Neural progenitor cell (in vitro differentiated cells): Measurements from ENCODE around the gene MPV17L2.

Source experiments
- CTCF ChIP-seq: fragments of 200-600 bp; sonication (generic); IDR thresholded peaks from 2 replicates; pipeline ENCODE4 v1.5.1; 2017; ENCODE audit warnings: antibody characterized with exemption, mild to moderate bottlenecking
- EZH2 ChIP-seq: fragments of 200-600 bp; sonication (generic); IDR thresholded peaks from 2 replicates; pipeline ENCODE4 v1.6.1; 2017; ENCODE audit warnings: antibody characterized with exemption, mild to moderate bottlenecking, moderate library complexity
- EZH2phosphoT487 ChIP-seq: fragments of 200-600 bp; sonication (generic); IDR thresholded peaks from 2 replicates; pipeline ENCODE4 v1.6.1; 2017; ENCODE audit warnings: antibody characterized with exemption

GRCh38 chr19:18208098-18208951 lies 15.3 kb downstream of the MPV17L2 start:
- TF ChIP-seq CTCF (peak; percentile 60), EZH2phosphoT487 (no peak), EZH2 (no peak)
